ENCODE measurements around the gene ZFR2. TPM values are rescaled to one million over a fixed set of nuclear protein-coding genes. Genes with fewer than 3 reads are reported as not detected.

Gene ZFR2
- not detected in 2 replicates for total RNA-seq (2014; rRNA removed; shearing (Covaris generic))
- not detected in 2 replicates for polyA plus RNA-seq (2016; fragmentation: Nextera tagmentation; extraction: Ambion mirVana)

- Histone ChIP-seq H3K4me3 (no peak within 1 kb of the TSS), H3K27me3 (replicated peaks; ENCODE audit: insufficient read depth) (peaks cover 43% of the 10 kb centered on the region), H2AFZ (no peak within 1 kb of the TSS), H3K27ac (no peak within 1 kb of the TSS), H3K36me3 (ENCODE audit: low read depth) (no peaks in the 10 kb centered on the region), H3K9me3 (ENCODE audit: low read depth) (no peaks in the 10 kb centered on the region), H3K9me2 (ENCODE audit: insufficient read depth) (no peaks in the 10 kb centered on the region), H3K4me1 (ENCODE audit: insufficient read depth) (no peaks in the 10 kb centered on the region), H4K20me1 (ENCODE audit: insufficient read depth) (no peaks in the 10 kb centered on the region), H3K9ac (no peak within 1 kb of the TSS), H3F3A (ENCODE audit: insufficient read depth) (no peaks in the 10 kb centered on the region), H3K79me2 (ENCODE audit: insufficient read depth) (no peaks in the 10 kb centered on the region), H3K4me2 (ENCODE audit: unreplicated experiment) (no peak within 1 kb of the TSS)
- DNase-seq: no peak
- WGBS, 2 experiments (ENCODE audit: low coverage in 1 of 2, low lambda C conversion rate in 2 of 2, missing lambda C conversion rate in 2 of 2): 11 to 31% methylated on average over 6 to 36 of the region's 62 CpGs
- in situ Hi-C loops (cut with MboI): no loop called here
- TF ChIP-seq EZH2phosphoT487 (IDR thresholded peaks at IDR 0.05; ENCODE audit: insufficient read depth, low read depth) (no peak), EZH2 (IDR thresholded peaks at IDR 0.05; ENCODE audit: insufficient read depth, poor library complexity, severe bottlenecking) (no peak)
Observed at GRCh38 chr19:3868770-3869456, at the start of gene ZFR2. Gene ZFR2, minus strand, starts transcription at chr19:3869038. Its CDS starts 21 bp downstream, at chr19:3869017.

GRCh38 chr19:3916033-3916432 is 47.2 kb upstream of the ZFR2 start:
- Histone ChIP-seq H3K79me2 (ENCODE audit: insufficient read depth) (no peaks in the 10 kb centered on the region), H3K4me2 (ENCODE audit: unreplicated experiment) (no peak overlapping the region), H4K20me1 (ENCODE audit: insufficient read depth) (no peaks in the 10 kb centered on the region), H3K27ac (no peak overlapping the region), H3F3A (ENCODE audit: insufficient read depth) (no peaks in the 10 kb centered on the region), H2AFZ (no peak overlapping the region), H3K27me3 (replicated peaks; ENCODE audit: insufficient read depth) (no peaks in the 10 kb centered on the region), H3K9ac (no peak overlapping the region), H3K36me3 (ENCODE audit: low read depth) (no peaks in the 10 kb centered on the region), H3K4me1 (ENCODE audit: insufficient read depth) (no peaks in the 10 kb centered on the region), H3K9me3 (ENCODE audit: low read depth) (no peaks in the 10 kb centered on the region), H3K4me3 (no peak overlapping the region), H3K9me2 (ENCODE audit: insufficient read depth) (no peaks in the 10 kb centered on the region)
- in situ Hi-C loops (cut with MboI): no loop called here
- WGBS, 2 experiments (ENCODE audit: low coverage in 1 of 2, low lambda C conversion rate in 2 of 2, missing lambda C conversion rate in 2 of 2): 56 to 64% methylated on average over 5 of the region's 5 CpGs
- TF ChIP-seq EZH2phosphoT487 (IDR thresholded peaks at IDR 0.05; ENCODE audit: insufficient read depth, low read depth) (no peak), EZH2 (IDR thresholded peaks at IDR 0.05; ENCODE audit: insufficient read depth, poor library complexity, severe bottlenecking) (no peak)
- no peak for DNase-seq

GRCh38 chr19:3914199-3914598 is 45.4 kb upstream of the ZFR2 start:
- H3K4me3 ChIP-seq: no peak overlapping the region
- no peaks in the 10 kb centered on the region for H3K9me2 ChIP-seq (ENCODE audit: insufficient read depth)
- H3K79me2 ChIP-seq (ENCODE audit: insufficient read depth): no peaks in the 10 kb centered on the region
- H3K27me3 ChIP-seq (replicated peaks; ENCODE audit: insufficient read depth): no peaks in the 10 kb centered on the region
- no peak overlapping the region for H3K4me2 ChIP-seq (ENCODE audit: unreplicated experiment)
- no peaks in the 10 kb centered on the region for H3K4me1 ChIP-seq (ENCODE audit: insufficient read depth)
- no peaks in the 10 kb centered on the region for H3F3A ChIP-seq (ENCODE audit: insufficient read depth)
- WGBS, 2 experiments (ENCODE audit: low coverage in 1 of 2, low lambda C conversion rate in 2 of 2, missing lambda C conversion rate in 2 of 2): 61 to 71% methylated on average over 7 to 9 of the region's 9 CpGs
- DNase-seq: no peak
- H2AFZ ChIP-seq: no peak overlapping the region
- no peak overlapping the region for H3K27ac ChIP-seq
- H4K20me1 ChIP-seq (ENCODE audit: insufficient read depth): no peaks in the 10 kb centered on the region
- H3K9ac ChIP-seq: no peak overlapping the region
- TF ChIP-seq EZH2phosphoT487 (IDR thresholded peaks at IDR 0.05; ENCODE audit: insufficient read depth, low read depth): no peak
- no peak for TF ChIP-seq EZH2 (IDR thresholded peaks at IDR 0.05; ENCODE audit: insufficient read depth, poor library complexity, severe bottlenecking)
- H3K9me3 ChIP-seq (ENCODE audit: low read depth): no peaks in the 10 kb centered on the region
- in situ Hi-C loops (cut with MboI): no loop called here
- no peaks in the 10 kb centered on the region for H3K36me3 ChIP-seq (ENCODE audit: low read depth)

DNA sequence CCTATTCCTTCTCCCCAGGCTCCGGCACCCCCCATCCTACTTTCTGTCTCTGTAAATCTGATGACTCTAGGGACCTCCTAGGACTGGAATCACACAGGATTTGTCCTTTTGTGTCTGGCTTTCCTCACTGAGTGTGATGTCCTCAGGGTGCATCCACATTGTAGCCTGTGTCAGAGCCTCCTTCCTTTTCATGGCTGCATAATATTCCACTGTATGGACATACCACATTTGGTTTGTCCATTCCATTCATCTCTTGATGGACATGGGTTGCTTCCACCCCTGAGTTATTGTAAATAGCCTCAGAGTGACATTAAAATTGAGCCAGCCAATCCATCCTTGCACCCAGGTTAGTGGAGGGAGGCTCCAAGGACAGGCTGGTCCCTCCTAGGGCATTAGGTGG is 41.3 kb upstream of the ZFR2 start:
- DNase-seq: no peak
- TF ChIP-seq EZH2phosphoT487 (IDR thresholded peaks at IDR 0.05; ENCODE audit: insufficient read depth, low read depth) (no peak), EZH2 (IDR thresholded peaks at IDR 0.05; ENCODE audit: insufficient read depth, poor library complexity, severe bottlenecking) (no peak)
- no peak overlapping the region for H2AFZ ChIP-seq
- no peaks in the 10 kb centered on the region for H3K79me2 ChIP-seq (ENCODE audit: insufficient read depth)
- no peak overlapping the region for H3K4me3 ChIP-seq
- no peaks in the 10 kb centered on the region for H3K36me3 ChIP-seq (ENCODE audit: low read depth)
- H3K9ac ChIP-seq: no peak overlapping the region
- H3K4me2 ChIP-seq (ENCODE audit: unreplicated experiment): no peak overlapping the region
- H4K20me1 ChIP-seq (ENCODE audit: insufficient read depth): no peaks in the 10 kb centered on the region
- no peaks in the 10 kb centered on the region for H3F3A ChIP-seq (ENCODE audit: insufficient read depth)
- no peaks in the 10 kb centered on the region for H3K9me2 ChIP-seq (ENCODE audit: insufficient read depth)
- WGBS, 2 experiments (ENCODE audit: low coverage in 1 of 2, low lambda C conversion rate in 2 of 2, missing lambda C conversion rate in 2 of 2): 93 to 100% methylated on average over 1 of the region's 1 CpG
- H3K27me3 ChIP-seq (replicated peaks; ENCODE audit: insufficient read depth): no peaks in the 10 kb centered on the region; the same call in 1 of the 2 replicates
- H3K9me3 ChIP-seq (ENCODE audit: low read depth): no peaks in the 10 kb centered on the region
- in situ Hi-C loops (cut with MboI): no loop called here
- no peaks in the 10 kb centered on the region for H3K4me1 ChIP-seq (ENCODE audit: insufficient read depth)
- no peak overlapping the region for H3K27ac ChIP-seq

All from GM23248 (cell line).